ENCODE data around the gene SOX15.
"Not testable (repeated sequence)": the region's sequence is repeated elsewhere in the genome, so short reads cannot be mapped to it uniquely, and the experiment has no call there.

Gene SOX15

GRCh38 chr17:7626956-7627249, 37.0 kb upstream of the SOX15 start:
- no peak overlapping the region for H3K4me3 ChIP-seq (IDR thresholded peaks at IDR 0.05; ENCODE audit: insufficient read depth, low read depth, low read length)
- H2AFZ ChIP-seq (ENCODE audit: low read depth), result no peak overlapping the region
- TF ChIP-seq CTCF (conservative IDR thresholded peaks at IDR 0.05; ENCODE audit: low read depth, low read length), result no peak
- no peaks in the 10 kb centered on the region for H4K20me1 ChIP-seq (ENCODE audit: insufficient read depth)
- no peak overlapping the region for H3K27ac ChIP-seq
- H3K4me1 ChIP-seq (ENCODE audit: low read depth, poor library complexity, severe bottlenecking), result no peaks in the 10 kb centered on the region
- H3K9ac ChIP-seq, result no peak overlapping the region
- H3K4me2 ChIP-seq, result no peak overlapping the region
- H3K79me2 ChIP-seq (ENCODE audit: insufficient read depth, low read depth), result no peaks in the 10 kb centered on the region
- H3K36me3 ChIP-seq (ENCODE audit: insufficient read depth), result no peaks in the 10 kb centered on the region
- H3K27me3 ChIP-seq (ENCODE audit: insufficient read depth, low read depth), result no peaks in the 10 kb centered on the region

- TF ChIP-seq CTCF (conservative IDR thresholded peaks at IDR 0.05; ENCODE audit: low read depth, low read length), result no peak
- no peaks in the 10 kb centered on the region for H3K36me3 ChIP-seq (ENCODE audit: insufficient read depth)
- no peak overlapping the region for H3K4me3 ChIP-seq (IDR thresholded peaks at IDR 0.05; ENCODE audit: insufficient read depth, low read depth, low read length)
- H3K9ac ChIP-seq, result no peak overlapping the region
- no peak overlapping the region for H2AFZ ChIP-seq (ENCODE audit: low read depth)
- H3K27me3 ChIP-seq (ENCODE audit: insufficient read depth, low read depth), result no peaks in the 10 kb centered on the region
- H3K4me2 ChIP-seq, result no peak overlapping the region
- H3K27ac ChIP-seq, result no peak overlapping the region
- H4K20me1 ChIP-seq (ENCODE audit: insufficient read depth), result no peaks in the 10 kb centered on the region
- H3K79me2 ChIP-seq (ENCODE audit: insufficient read depth, low read depth), result no peaks in the 10 kb centered on the region
- H3K4me1 ChIP-seq (ENCODE audit: low read depth, poor library complexity, severe bottlenecking), result no peaks in the 10 kb centered on the region
These were observed 36.4 kb upstream of the SOX15 start for GRCh38 chr17:7626307-7626706.

GRCh38 chr17:7625749-7626148, 35.9 kb upstream of the SOX15 start:
- H3K4me2 ChIP-seq; H3K79me2 ChIP-seq (ENCODE audit: insufficient read depth, low read depth); H4K20me1 ChIP-seq (ENCODE audit: insufficient read depth); H3K36me3 ChIP-seq (ENCODE audit: insufficient read depth); H3K27ac ChIP-seq; H3K27me3 ChIP-seq (ENCODE audit: insufficient read depth, low read depth); H3K9ac ChIP-seq; H3K4me1 ChIP-seq (ENCODE audit: low read depth, poor library complexity, severe bottlenecking); H2AFZ ChIP-seq (ENCODE audit: low read depth); H3K4me3 ChIP-seq (IDR thresholded peaks at IDR 0.05; ENCODE audit: insufficient read depth, low read depth, low read length): not testable (repeated sequence)

GRCh38 chr17:7623661-7624060, 33.8 kb upstream of the SOX15 start:
- no peaks in the 10 kb centered on the region for H4K20me1 ChIP-seq (ENCODE audit: insufficient read depth)
- no peak overlapping the region for H3K9ac ChIP-seq
- no peak overlapping the region for H3K4me2 ChIP-seq
- no peak overlapping the region for H2AFZ ChIP-seq (ENCODE audit: low read depth)
- H3K36me3 ChIP-seq (ENCODE audit: insufficient read depth), result no peaks in the 10 kb centered on the region
- H3K79me2 ChIP-seq (ENCODE audit: insufficient read depth, low read depth), result no peaks in the 10 kb centered on the region
- no peak for TF ChIP-seq CTCF (conservative IDR thresholded peaks at IDR 0.05; ENCODE audit: low read depth, low read length)
- no peak overlapping the region for H3K4me3 ChIP-seq (IDR thresholded peaks at IDR 0.05; ENCODE audit: insufficient read depth, low read depth, low read length)
- H3K27ac ChIP-seq, result no peak overlapping the region
- no peaks in the 10 kb centered on the region for H3K27me3 ChIP-seq (ENCODE audit: insufficient read depth, low read depth)
- no peaks in the 10 kb centered on the region for H3K4me1 ChIP-seq (ENCODE audit: low read depth, poor library complexity, severe bottlenecking)

- Histone ChIP-seq H2AFZ (ENCODE audit: low read depth) (no peak overlapping the region), H3K27ac (no peak overlapping the region), H3K4me2 (no peak overlapping the region), H3K27me3 (ENCODE audit: insufficient read depth, low read depth) (no peaks in the 10 kb centered on the region), H4K20me1 (ENCODE audit: insufficient read depth) (no peaks in the 10 kb centered on the region), H3K9ac (no peak overlapping the region), H3K4me1 (ENCODE audit: low read depth, poor library complexity, severe bottlenecking) (no peaks in the 10 kb centered on the region), H3K36me3 (ENCODE audit: insufficient read depth) (no peaks in the 10 kb centered on the region), H3K4me3 (IDR thresholded peaks at IDR 0.05; ENCODE audit: insufficient read depth, low read depth, low read length) (no peak overlapping the region), H3K79me2 (ENCODE audit: insufficient read depth, low read depth) (no peaks in the 10 kb centered on the region)
- TF ChIP-seq CTCF (conservative IDR thresholded peaks at IDR 0.05; ENCODE audit: low read depth, low read length), result no peak
These were observed 30.9 kb upstream of the SOX15 start for GRCh38 chr17:7620835-7621234.
